SK-N-SH treated with all-trans-retinoic acid at 6 μM for 48 hours (cell line): Measurements from ENCODE around the gene NPIPA8.
"Not testable (repeated sequence)": the region's sequence is repeated elsewhere in the genome, so short reads cannot be mapped to it uniquely, and the experiment has no call there.

Experiments used
- ARNTL ChIP-seq: fragments of 450-650 bp; formaldehyde crosslinking; IDR thresholded peaks from 2 replicates; pipeline ENCODE4 v1.5.0; 2020; ENCODE audit warnings: low read depth, mild to moderate bottlenecking, moderate library complexity, borderline replicate concordance
- ISL1 ChIP-seq: fragments of 250-450 bp; sonication (Bioruptor Pico); IDR thresholded peaks from 2 replicates; pipeline ENCODE4 v2.1.2; 2022; ENCODE audit warnings: mild to moderate bottlenecking, moderate library complexity
- OSR1 ChIP-seq: fragments of 250-450 bp; sonication (Bioruptor Pico); IDR thresholded peaks from 2 replicates; pipeline ENCODE4 v1.8.0; 2022; ENCODE audit warnings: moderate library complexity, mild to moderate bottlenecking, inconsistent platforms
- PPARA ChIP-seq: fragments of 250-450 bp; sonication (Bioruptor Pico); IDR thresholded peaks from 2 replicates; pipeline ENCODE4 v1.5.0; 2020; ENCODE audit warnings: mild to moderate bottlenecking, borderline replicate concordance
- SNAI2 ChIP-seq: fragments of 250-450 bp; sonication (Bioruptor Pico); IDR thresholded peaks from 2 replicates; pipeline ENCODE4 v1.5.0; 2020; ENCODE audit warnings: mild to moderate bottlenecking, moderate library complexity
- ZFP3 ChIP-seq: fragments of 250-450 bp; sonication (Bioruptor Pico); IDR thresholded peaks from 2 replicates; pipeline ENCODE4 v1.5.0; 2020; ENCODE audit warnings: mild to moderate bottlenecking, moderate library complexity
- TF ChIP-seq, protein P1 (sequence below): fragments of 250-450 bp; sonication (Bioruptor Pico); IDR thresholded peaks from 2 replicates; pipeline ENCODE4 v1.8.0; 2020; ENCODE audit warnings: mild to moderate bottlenecking, moderate library complexity, borderline replicate concordance
- TF ChIP-seq, protein P2 (sequence below): fragments of 250-450 bp; sonication (Bioruptor Pico); IDR thresholded peaks from 2 replicates; pipeline ENCODE4 v1.5.1; 2020; ENCODE audit warnings: low read depth, mild to moderate bottlenecking, moderate library complexity
- TF ChIP-seq, protein P3 (sequence below): fragments of 250-450 bp; sonication (Bioruptor Pico); IDR thresholded peaks from 2 replicates; pipeline ENCODE4 v1.5.1; 2021; ENCODE audit warnings: mild to moderate bottlenecking, moderate library complexity

DNA sequence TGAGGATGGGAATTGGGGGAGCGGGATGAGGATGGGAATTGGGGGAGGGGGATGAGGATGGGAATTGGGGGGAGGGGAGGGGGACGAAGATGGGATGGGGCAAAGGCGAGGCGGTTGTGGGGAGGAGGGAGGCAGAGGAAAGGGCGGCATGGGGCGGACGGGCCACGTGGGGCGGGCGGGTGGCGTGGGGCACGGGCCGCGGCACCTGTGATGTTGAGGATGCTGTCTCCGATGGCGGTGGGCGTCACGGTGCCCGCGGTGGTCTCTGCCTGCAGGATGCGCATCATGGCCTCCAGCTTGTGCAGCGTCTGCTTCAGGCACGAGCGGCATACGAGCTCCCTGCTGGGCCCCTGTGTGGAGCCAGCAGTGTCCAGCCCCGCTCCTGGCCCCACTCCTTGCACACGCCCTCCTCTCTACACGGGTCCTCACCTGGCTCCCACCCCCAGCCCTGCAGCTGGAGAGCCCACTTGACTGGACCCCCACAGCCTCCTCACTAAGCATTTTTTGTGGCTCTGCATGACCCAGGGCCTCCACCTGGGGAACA lies 5.0 kb upstream of the NPIPA8 start:
- TF ChIP-seq, protein P1, sequence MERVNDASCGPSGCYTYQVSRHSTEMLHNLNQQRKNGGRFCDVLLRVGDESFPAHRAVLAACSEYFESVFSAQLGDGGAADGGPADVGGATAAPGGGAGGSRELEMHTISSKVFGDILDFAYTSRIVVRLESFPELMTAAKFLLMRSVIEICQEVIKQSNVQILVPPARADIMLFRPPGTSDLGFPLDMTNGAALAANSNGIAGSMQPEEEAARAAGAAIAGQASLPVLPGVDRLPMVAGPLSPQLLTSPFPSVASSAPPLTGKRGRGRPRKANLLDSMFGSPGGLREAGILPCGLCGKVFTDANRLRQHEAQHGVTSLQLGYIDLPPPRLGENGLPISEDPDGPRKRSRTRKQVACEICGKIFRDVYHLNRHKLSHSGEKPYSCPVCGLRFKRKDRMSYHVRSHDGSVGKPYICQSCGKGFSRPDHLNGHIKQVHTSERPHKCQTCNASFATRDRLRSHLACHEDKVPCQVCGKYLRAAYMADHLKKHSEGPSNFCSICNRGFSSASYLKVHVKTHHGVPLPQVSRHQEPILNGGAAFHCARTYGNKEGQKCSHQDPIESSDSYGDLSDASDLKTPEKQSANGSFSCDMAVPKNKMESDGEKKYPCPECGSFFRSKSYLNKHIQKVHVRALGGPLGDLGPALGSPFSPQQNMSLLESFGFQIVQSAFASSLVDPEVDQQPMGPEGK (CRISPR knock-in tag) = not testable (repeated sequence)
- not testable (repeated sequence) for TF ChIP-seq ARNTL, PPARA, SNAI2, ISL1, ZFP3, OSR1 (CRISPR knock-in tag)
- TF ChIP-seq, protein P2, sequence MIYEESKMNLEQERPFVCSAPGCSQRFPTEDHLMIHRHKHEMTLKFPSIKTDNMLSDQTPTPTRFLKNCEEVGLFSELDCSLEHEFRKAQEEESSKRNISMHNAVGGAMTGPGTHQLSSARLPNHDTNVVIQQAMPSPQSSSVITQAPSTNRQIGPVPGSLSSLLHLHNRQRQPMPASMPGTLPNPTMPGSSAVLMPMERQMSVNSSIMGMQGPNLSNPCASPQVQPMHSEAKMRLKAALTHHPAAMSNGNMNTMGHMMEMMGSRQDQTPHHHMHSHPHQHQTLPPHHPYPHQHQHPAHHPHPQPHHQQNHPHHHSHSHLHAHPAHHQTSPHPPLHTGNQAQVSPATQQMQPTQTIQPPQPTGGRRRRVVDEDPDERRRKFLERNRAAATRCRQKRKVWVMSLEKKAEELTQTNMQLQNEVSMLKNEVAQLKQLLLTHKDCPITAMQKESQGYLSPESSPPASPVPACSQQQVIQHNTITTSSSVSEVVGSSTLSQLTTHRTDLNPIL = not testable (repeated sequence)
- TF ChIP-seq, protein P3, sequence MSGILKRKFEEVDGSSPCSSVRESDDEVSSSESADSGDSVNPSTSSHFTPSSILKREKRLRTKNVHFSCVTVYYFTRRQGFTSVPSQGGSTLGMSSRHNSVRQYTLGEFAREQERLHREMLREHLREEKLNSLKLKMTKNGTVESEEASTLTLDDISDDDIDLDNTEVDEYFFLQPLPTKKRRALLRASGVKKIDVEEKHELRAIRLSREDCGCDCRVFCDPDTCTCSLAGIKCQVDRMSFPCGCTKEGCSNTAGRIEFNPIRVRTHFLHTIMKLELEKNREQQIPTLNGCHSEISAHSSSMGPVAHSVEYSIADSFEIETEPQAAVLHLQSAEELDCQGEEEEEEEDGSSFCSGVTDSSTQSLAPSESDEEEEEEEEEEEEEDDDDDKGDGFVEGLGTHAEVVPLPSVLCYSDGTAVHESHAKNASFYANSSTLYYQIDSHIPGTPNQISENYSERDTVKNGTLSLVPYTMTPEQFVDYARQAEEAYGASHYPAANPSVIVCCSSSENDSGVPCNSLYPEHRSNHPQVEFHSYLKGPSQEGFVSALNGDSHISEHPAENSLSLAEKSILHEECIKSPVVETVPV (CRISPR knock-in tag) = not testable (repeated sequence)
